GM23338 (cell line): ENCODE measurements around the gene TNNT1.

Source experiments
- CREB1 ChIP-seq: fragments of 250-450 bp; sonication (Bioruptor Pico); IDR thresholded peaks from 2 replicates; pipeline ENCODE4 v1.5.0; 2020; ENCODE audit warnings: low read depth, mild to moderate bottlenecking, moderate library complexity
- CTCF ChIP-seq, 2 experiments: fragments of 200-600 bp in 1 of 2; sonication (generic) in 1 of 2; conservative IDR thresholded peaks; 2 replicates each; pipeline versions ENCODE4 v1.5.1 to v1.6.1; 2016 to 2017; ENCODE audit warnings: antibody characterized with exemption in 2 of 2, low read depth in 2 of 2, mild to moderate bottlenecking in 2 of 2, moderate library complexity in 1 of 2
- EZH2 ChIP-seq: fragments of 200-600 bp; sonication (generic); IDR thresholded peaks from one replicate; pipeline ENCODE4 v1.8.0; 2017; ENCODE audit warnings: antibody characterized with exemption, mild to moderate bottlenecking, low read depth; ENCODE audit not compliant: unreplicated experiment
- JUNB ChIP-seq: IDR thresholded peaks from one replicate; pipeline ENCODE4 v1.6.1; 2016; ENCODE audit warnings: antibody characterized with exemption; ENCODE audit not compliant: unreplicated experiment
- REST ChIP-seq: IDR thresholded peaks from one replicate; pipeline ENCODE4 v1.6.1; 2018; ENCODE audit warnings: antibody characterized with exemption; ENCODE audit not compliant: unreplicated experiment

GRCh38 chr19:55106591-55106990, 42.4 kb downstream of the TNNT1 start:
- no peak for TF ChIP-seq CTCF (conservative IDR thresholded peaks at IDR 0.05; ENCODE audit: low read depth in 2 of 2)
- no peak for TF ChIP-seq REST
- no peak for TF ChIP-seq CREB1 (CRISPR knock-in tag)
- TF ChIP-seq JUNB = no peak
- no peak for TF ChIP-seq EZH2
